IMR-90 (cell line): Measurements from ENCODE around the gene VPS52. TPM values are rescaled to one million over a fixed set of nuclear protein-coding genes. Genes with fewer than 3 reads are reported as not detected.

Experiments used
- ATAC-seq: fragments of 200-7000 bp; cut with Tn5 transposase; 2 replicates; pipeline ENCODE4 v1.9.1; 2020; ENCODE audit warnings: low read depth, mild to moderate bottlenecking, moderate library complexity
- BruUV-seq: library from RNA; stranded (reverse); fragments of 400-500 nt; replicated peaks from 2 replicates; lab custom pipeline; 2021; lab: Mats Ljungman, UMichigan
- CTCF ChIA-PET: fragments of 300-600 bp; formaldehyde crosslinking; extraction: SDS; loops from one replicate; lab custom pipeline; 2021; ENCODE audit warnings: antibody characterized with exemption; lab: Yijun Ruan, JAX
- POLR2A ChIA-PET: fragments of 300-600 bp; sonication (Branson Sonifier 250); formaldehyde crosslinking; loops from one replicate; lab custom pipeline; 2022; ENCODE audit warnings: antibody characterized with exemption; ENCODE audit not compliant: unreplicated experiment; lab: Charles Lee
- DNase-seq: peaks from one replicate; pipeline ENCODE4 v3.0.0; 2013
- H2AFZ ChIP-seq: replicated peaks from 2 replicates; pipeline ENCODE3; 2013; ENCODE audit warnings: low read length, mild to moderate bottlenecking; ENCODE audit not compliant: poor library complexity
- H2AK5ac ChIP-seq: 2 replicates; pipeline ENCODE4 v1.6.1; 2013; ENCODE audit warnings: low read depth, low read length, inconsistent platforms
- H2AK9ac ChIP-seq: replicated peaks from 2 replicates; pipeline ENCODE3; 2013; ENCODE audit warnings: mild to moderate bottlenecking, low read depth, low read length, moderate library complexity; ENCODE audit not compliant: poor library complexity
- H2BK120ac ChIP-seq: 2 replicates; pipeline ENCODE4 v1.6.1; 2013; ENCODE audit warnings: low read depth, low read length, inconsistent platforms
- H2BK15ac ChIP-seq: 3 replicates; pipeline ENCODE4 v1.6.1; 2013; ENCODE audit warnings: low read depth, low read length, inconsistent platforms
- H2BK20ac ChIP-seq: 2 replicates; pipeline ENCODE4 v1.6.1; 2013; ENCODE audit warnings: low read depth, mild to moderate bottlenecking, inconsistent platforms, low read length, moderate library complexity
- H2BK5ac ChIP-seq: 2 replicates; pipeline ENCODE4 v1.6.1; 2013; ENCODE audit warnings: mild to moderate bottlenecking, low read depth, low read length, inconsistent platforms; ENCODE audit not compliant: poor library complexity, severe bottlenecking
- H3K14ac ChIP-seq: replicated peaks from 2 replicates; pipeline ENCODE4 v1.6.1; 2013; ENCODE audit warnings: low read depth, low read length, inconsistent platforms
- H3K18ac ChIP-seq: 2 replicates; pipeline ENCODE4 v1.6.1; 2013; ENCODE audit warnings: low read depth, low read length, control low read depth
- H3K23ac ChIP-seq: 2 replicates; pipeline ENCODE4 v1.6.1; 2013; ENCODE audit warnings: low read depth, low read length, inconsistent platforms
- H3K27ac ChIP-seq: 2 replicates; pipeline ENCODE4 v1.5.1; 2013; ENCODE audit warnings: mild to moderate bottlenecking, control low read depth, low read length; ENCODE audit not compliant: insufficient read depth
- H3K27me3 ChIP-seq: 2 replicates; pipeline ENCODE4 v1.6.1; 2013; ENCODE audit warnings: low read length; ENCODE audit not compliant: control insufficient read depth, insufficient read depth
- H3K36me3 ChIP-seq: 2 replicates; pipeline ENCODE4 v1.6.1; 2013; ENCODE audit warnings: low read length, mixed read lengths; ENCODE audit not compliant: control insufficient read depth, insufficient read depth
- H3K4ac ChIP-seq: 2 replicates; pipeline ENCODE4 v1.6.1; 2013; ENCODE audit warnings: low read depth, low read length, inconsistent platforms
- H3K4me1 ChIP-seq: 2 replicates; pipeline ENCODE4 v1.6.1; 2013; ENCODE audit warnings: low read length, mixed read lengths; ENCODE audit not compliant: control insufficient read depth, insufficient read depth
- H3K4me2 ChIP-seq: 2 replicates; pipeline ENCODE4 v1.6.1; 2013; ENCODE audit warnings: low read depth, mild to moderate bottlenecking, control low read depth, low read length, moderate library complexity
- H3K4me3 ChIP-seq: 2 replicates; pipeline ENCODE4 v1.5.1; 2013; ENCODE audit warnings: low read depth, mild to moderate bottlenecking, control low read depth, low read length, moderate library complexity; ENCODE audit not compliant: insufficient read depth
- H3K56ac ChIP-seq: 2 replicates; pipeline ENCODE4 v1.6.1; 2013; ENCODE audit warnings: low read length, inconsistent platforms; ENCODE audit not compliant: insufficient read depth; ENCODE audit errors: extremely low read depth
- H3K79me1 ChIP-seq, 2 experiments: 2 replicates each; pipeline ENCODE4 v1.6.1; 2013; ENCODE audit warnings: low read length in 2 of 2, inconsistent platforms in 1 of 2, low read depth in 1 of 2
- H3K9ac ChIP-seq: 2 replicates; pipeline ENCODE4 v1.6.1; 2013; ENCODE audit warnings: low read depth, low read length, control low read depth
- H3K9me1 ChIP-seq: 2 replicates; pipeline ENCODE4 v1.6.1; 2013; ENCODE audit warnings: low read length, inconsistent platforms; ENCODE audit not compliant: insufficient read depth
- H3K9me3 ChIP-seq: 2 replicates; pipeline ENCODE4 v1.6.1; 2013; ENCODE audit warnings: low read length; ENCODE audit not compliant: control insufficient read depth, insufficient read depth
- H4K20me1 ChIP-seq: 2 replicates; pipeline ENCODE4 v1.6.1; 2013; ENCODE audit warnings: low read length, inconsistent platforms; ENCODE audit not compliant: insufficient read depth
- H4K5ac ChIP-seq: 2 replicates; pipeline ENCODE4 v1.6.1; 2013; ENCODE audit warnings: mild to moderate bottlenecking, low read depth, low read length, control low read depth
- H4K8ac ChIP-seq, 2 experiments: 2 replicates each; pipeline ENCODE4 v1.6.1; 2013; ENCODE audit warnings: low read depth in 2 of 2, low read length in 2 of 2, control low read depth in 1 of 2, inconsistent platforms in 1 of 2
- H4K91ac ChIP-seq: 2 replicates; pipeline ENCODE4 v1.6.1; 2013; ENCODE audit warnings: low read depth, low read length, inconsistent platforms; ENCODE audit not compliant: insufficient read depth
- MXI1 ChIP-seq: IDR thresholded peaks from 2 replicates; pipeline ENCODE4 v1.6.1; 2012; ENCODE audit warnings: low read depth, mild to moderate bottlenecking, low read length, moderate library complexity, borderline replicate concordance
- POLR2A ChIP-seq: IDR thresholded peaks from 2 replicates; pipeline ENCODE4 v1.6.1; 2012; ENCODE audit warnings: mild to moderate bottlenecking, low read depth, low read length
- SMC3 ChIP-seq: fragments of 150-350 bp; IDR thresholded peaks from 2 replicates; pipeline ENCODE4 v1.6.1; 2016; ENCODE audit warnings: low read depth, mild to moderate bottlenecking, antibody characterized with exemption, low read length, moderate library complexity
- WGBS, 2 experiments: methylation state at CpG; one replicate each; pipeline versions ENCODE4 v1.1.5 to v1.1.7; 2013; ENCODE audit warnings: missing lambda C conversion rate in 2 of 2; ENCODE audit not compliant: insufficient read length in 1 of 2; ENCODE audit errors: extremely low coverage in 2 of 2; 5-methylcytosine and 5-hydroxymethylcytosine counted together
- dilution Hi-C: fragments of 300-500 bp; cut with HindIII; formaldehyde crosslinking; loops from one replicate; pipeline ENCODE4 v1.14.3; 2018; ENCODE audit warnings: low sequenced_read_pairs; ENCODE audit not compliant: unreplicated experiment
- in situ Hi-C: fragments of 300-500 bp; cut with MboI; formaldehyde crosslinking; loops from 3 replicates; pipeline ENCODE4 v1.14.3; 2019; ENCODE audit warnings: low sequenced_read_pairs, inconsistent platforms, mixed read lengths
- intact Hi-C: fragments of 100-400 bp; cut with micrococcal nuclease; formaldehyde crosslinking; loops from 2 replicates; pipeline ENCODE4 v1.10.0; 2022
- polyA plus RNA-seq, 3 experiments: library from polyadenylated mRNA; depleted of rRNA; stranded (reverse); fragments of >200 nt; gene quantifications; 2 replicates each; pipeline ENCODE4 v1.2.3, GENCODE V29; 2012; ENCODE audit warnings: low replicate concordance in 1 of 3
- total RNA-seq: library from RNA; depleted of rRNA; stranded (reverse); fragments of >200 nt; gene quantifications from 2 replicates; pipeline ENCODE4 v1.2.3, GENCODE V29; 2012

Gene VPS52
- total and polyA plus RNA-seq, 2 of the 4 experiments (the other 2 are of a cell fraction), result 29.8 to 54.6 TPM

DNA sequence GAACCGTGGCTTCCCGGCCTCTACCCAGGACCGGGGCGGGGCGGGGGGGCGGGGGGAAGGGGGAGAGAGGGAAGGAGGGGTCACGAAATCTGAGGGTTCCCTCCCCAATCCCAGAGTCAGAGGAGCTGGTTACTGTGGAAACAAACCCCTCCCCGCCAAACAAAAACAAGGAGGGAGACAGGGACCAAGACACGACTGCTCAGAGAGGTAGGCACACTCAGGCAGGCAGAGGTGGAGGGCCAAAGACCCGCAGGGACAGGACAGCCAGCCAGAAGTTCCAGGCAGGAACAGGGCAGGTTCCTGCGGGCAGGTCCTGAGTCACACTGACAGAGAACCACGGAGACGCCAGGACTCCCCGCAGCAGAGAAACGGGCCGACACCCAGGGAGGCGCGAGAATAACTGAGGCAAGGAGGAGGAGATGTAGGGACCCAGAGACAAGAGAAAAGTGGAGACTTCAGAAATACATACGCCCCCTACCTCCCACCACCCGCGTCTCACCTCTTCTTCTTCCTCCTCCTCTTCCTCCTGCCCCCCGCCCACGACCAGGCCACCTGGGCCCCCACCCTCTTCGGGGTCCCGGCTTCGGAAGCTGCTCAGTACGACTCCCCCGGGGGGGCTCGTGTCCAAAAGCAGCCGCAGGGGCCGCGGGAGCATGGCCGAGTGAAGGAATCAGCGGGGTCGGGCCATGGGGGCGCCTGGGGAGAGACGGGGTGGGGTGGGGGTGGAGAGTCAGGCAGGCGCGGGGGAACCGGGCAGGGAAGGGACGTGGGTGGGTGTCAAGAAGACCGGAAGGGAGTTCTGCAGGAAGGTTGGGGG, 26.5 kb upstream of the VPS52 start:
- dilution Hi-C loops, result no loop called here
- Histone ChIP-seq H3K23ac (0 out of 2 replicates have a peak overlapping the region, but pooled peaks have one; percentile 84), H2BK5ac (peak overlapping the region; percentile 74), H3K18ac (no peak overlapping the region; the same call in 1 of the 2 replicates), H4K20me1 (peaks cover 9% of the 10 kb centered on the region), H4K5ac (peak overlapping the region; percentile 27; the same call in 1 of the 2 replicates), H3K9ac (peak overlapping the region; percentile 83), H2BK120ac (peak overlapping the region; percentile 35; the same call in 1 of the 2 replicates), H3K9me1 (no peaks in the 10 kb centered on the region), H3K36me3 (peaks cover 17% of the 10 kb centered on the region), H3K27me3 (no peaks in the 10 kb centered on the region), H3K56ac (no peak overlapping the region), H3K9me3 (no peaks in the 10 kb centered on the region), H2AK9ac (peak overlapping the region; percentile 89), H3K79me1 (peaks cover 15 to 33% of the 10 kb centered on the region in 2 experiments; a peak in 3 of 4 replicates), H3K4ac (peak overlapping the region; percentile 87), H2BK20ac (no peak overlapping the region), H3K14ac (peak overlapping the region; percentile 72; the same call in 1 of the 2 replicates), H4K91ac (peak overlapping the region; percentile 36; the same call in 1 of the 2 replicates), H3K4me1 (no peaks in the 10 kb centered on the region), H4K8ac (peak overlapping the region; percentile 46 to 87; a peak in 1 of 4 replicates), H2BK15ac (no peak overlapping the region), H3K4me2 (peak overlapping the region; percentile 100), H2AFZ (peak overlapping the region; percentile 93), H3K27ac (peak overlapping the region; percentile 84), H3K4me3 (peak overlapping the region; percentile 78), H2AK5ac (peak overlapping the region; percentile 79; the same call in 1 of the 2 replicates)
- POLR2A ChIA-PET, result no interaction called here
- ATAC-seq (peak; percentile 44), DNase-seq (peak; percentile 75)
- in situ Hi-C loops, result no loop called here
- no TSS peak for BruUV-seq
- CTCF ChIA-PET, result interaction anchor here (2.0 kb wide), 1 partner anchor 21 kb away, joined by 5 read pairs; the partner anchor contains the start of gene B3GALT4
- peak; percentile 61; the same call in 1 of the 2 replicates for TF ChIP-seq MXI1
- peak; percentile 91 for TF ChIP-seq POLR2A
- TF ChIP-seq SMC3, result no peak
- intact Hi-C loops, result loop anchor here (5.0 kb wide), 1 partner anchor 119 kb away; the partner anchor contains the start of gene CUTA
- WGBS, 2 experiments, result 8% methylated on average over 2 of the region's 42 CpGs; no CpG with 5 or more reads in 1 of the 2 experiments
